GDM1 (cell line): ENCODE measurements around the gene QRSL1.
A peak's percentile ranks its signal among the peaks of the same experiment; 100 is the strongest.
"Not testable (repeated sequence)": the region's sequence is repeated elsewhere in the genome, so short reads cannot be mapped to it uniquely, and the experiment has no call there.

Source experiments
- DNase-seq: peaks from one replicate; lab custom pipeline; 2025; lab: John Stamatoyannopoulos, UW

QRSL1 gene, protein sequence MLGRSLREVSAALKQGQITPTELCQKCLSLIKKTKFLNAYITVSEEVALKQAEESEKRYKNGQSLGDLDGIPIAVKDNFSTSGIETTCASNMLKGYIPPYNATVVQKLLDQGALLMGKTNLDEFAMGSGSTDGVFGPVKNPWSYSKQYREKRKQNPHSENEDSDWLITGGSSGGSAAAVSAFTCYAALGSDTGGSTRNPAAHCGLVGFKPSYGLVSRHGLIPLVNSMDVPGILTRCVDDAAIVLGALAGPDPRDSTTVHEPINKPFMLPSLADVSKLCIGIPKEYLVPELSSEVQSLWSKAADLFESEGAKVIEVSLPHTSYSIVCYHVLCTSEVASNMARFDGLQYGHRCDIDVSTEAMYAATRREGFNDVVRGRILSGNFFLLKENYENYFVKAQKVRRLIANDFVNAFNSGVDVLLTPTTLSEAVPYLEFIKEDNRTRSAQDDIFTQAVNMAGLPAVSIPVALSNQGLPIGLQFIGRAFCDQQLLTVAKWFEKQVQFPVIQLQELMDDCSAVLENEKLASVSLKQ

DNA sequence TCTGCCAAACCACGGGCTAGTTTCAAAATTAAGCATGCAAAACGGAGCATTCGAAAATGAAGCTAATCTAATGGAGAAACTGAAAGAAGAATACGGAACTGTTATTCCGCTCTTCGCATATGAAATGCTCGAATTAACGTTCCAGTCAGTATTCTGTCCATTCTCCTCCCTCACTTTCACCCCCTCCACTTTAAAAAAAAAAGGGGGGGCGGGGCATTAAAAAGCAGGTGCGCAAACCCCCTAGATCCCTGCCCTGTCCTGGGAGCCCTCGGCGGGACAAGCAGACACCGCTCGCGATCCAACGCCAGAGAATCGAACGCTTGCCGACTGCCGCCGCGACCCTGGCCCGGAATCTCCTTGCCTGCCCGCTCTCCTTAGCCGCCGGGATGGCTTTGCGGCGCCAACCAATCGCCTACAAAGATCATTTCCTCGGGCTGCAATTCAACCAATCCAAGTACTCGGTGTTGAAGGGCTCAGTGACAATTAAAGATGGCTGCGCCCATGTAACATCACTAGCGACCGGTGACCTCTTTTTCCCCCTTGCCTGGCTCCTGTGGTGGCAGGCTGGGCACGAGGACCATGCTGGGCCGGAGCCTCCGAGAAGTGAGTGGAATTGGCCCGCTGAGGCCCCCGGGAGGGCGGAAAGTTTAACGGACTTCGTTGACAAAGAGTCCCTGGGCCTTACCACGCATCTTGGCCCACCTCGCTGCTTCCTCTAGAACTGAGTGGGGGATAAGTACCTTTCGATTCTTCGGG is at the start of gene QRSL1, which contains the start of gene RTN4IP1:
Gene QRSL1 (plus strand): TSS at position 476 of the 756 bp plus-strand sequence. CDS start 104 bp downstream, at position 580.
Gene RTN4IP1 (minus strand): TSS at position 396 of the 756 bp plus-strand sequence. CDS start 477 bp downstream, outside the sequence.
- peak; percentile 82 for DNase-seq

DNA sequence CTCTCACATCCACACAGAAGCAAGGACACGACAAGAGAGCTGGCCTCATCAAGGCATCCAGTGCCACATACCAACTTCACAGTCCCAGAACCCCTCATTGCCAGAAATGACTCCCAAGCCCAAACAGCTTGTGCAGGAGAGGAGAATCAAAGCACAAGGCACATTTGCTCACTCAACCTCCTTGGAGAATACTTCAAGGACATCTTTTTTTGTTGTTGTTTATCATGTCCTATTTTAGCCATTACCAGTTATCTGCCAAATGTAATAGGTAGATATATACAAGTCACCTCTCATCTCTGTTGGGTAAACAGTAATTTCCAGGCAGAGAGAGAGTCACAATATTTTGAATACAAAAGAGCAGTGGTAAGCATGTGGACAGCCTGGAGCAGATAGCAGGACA is 47.9 kb upstream of the QRSL1 start:
- no peak for DNase-seq

DNA sequence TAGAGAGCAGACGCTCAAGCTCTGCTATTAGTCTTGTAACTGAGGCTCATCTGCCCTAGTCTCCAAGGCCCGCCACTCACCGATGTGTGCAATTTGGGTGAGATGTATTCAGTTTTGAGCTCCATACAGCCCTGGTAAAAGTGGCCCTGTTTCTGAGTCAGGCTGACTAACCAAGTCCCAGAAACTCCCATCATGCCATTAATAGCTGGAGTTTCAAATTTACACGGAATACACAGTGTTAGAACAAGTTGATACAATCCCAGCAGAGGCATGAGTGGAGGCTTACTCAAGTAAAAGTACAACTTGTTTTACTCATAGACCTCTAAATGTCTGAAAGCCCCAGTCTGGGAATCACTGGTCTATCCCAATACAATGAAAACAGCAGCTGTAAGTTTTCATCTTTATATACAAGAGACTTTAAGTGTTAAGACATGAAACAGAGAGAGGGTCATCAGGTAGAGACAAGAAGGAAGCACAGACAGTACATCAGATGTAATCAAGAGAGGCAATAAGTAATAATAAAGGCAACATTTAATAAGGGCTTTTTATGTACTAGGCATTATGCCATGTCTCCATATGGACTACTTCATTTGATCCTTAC is 42.5 kb upstream of the QRSL1 start:
- no peak for DNase-seq

DNA sequence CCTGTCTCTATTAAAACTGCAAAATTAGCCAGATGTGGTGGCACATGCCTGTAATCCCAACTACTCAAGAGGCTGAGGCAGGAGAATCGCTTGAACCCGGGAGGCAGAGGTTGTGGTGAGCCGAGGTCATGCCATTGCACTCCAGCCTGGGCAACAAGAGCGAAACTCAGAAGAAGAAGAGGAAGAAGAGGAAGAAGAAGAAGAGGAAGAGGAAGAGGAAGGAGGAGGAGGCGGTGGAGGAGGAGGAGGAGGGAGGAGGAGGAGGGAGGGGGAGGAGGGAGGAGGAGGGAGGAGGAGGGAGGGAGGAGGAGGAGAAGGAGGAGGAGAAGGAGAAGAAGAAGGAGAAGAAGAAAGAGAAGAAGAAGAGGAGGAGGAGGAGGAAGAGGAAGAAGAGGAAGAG is 40.4 kb upstream of the QRSL1 start:
- DNase-seq, result not testable (repeated sequence)

DNA sequence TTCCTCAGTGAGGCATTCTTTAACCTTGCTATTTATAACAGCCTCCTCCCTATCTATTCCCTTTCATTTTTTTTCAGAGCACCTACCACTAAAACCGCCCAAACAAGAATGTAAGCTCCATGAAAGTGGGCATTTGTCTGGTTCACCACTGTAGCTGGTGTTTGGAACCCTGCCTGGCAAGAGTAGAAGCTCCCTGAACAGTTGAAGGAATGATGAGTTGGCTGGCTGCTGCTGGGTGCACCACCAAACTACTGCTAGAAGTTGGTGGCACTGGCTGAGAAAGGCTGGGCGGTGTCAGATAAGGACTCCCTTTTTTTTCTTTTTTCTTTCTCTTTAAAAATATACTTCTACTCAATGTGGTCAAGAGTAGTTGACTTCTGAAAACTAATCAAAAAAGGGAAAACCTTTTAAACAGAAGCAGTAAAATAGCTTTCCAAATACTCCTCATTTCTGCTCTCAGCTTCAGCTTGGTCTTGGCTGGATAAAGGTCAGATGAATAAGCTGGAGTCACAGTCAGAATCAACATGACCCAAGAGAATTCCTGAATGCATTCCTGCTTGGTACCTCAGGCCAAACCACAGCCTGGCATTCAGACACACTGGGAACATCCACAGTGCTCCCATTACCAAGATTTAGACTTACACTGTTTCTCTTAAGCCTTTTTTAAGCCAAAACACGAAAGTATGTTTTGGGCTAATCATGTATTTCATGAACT is 38.1 kb upstream of the QRSL1 start:
- DNase-seq, result no peak

DNA sequence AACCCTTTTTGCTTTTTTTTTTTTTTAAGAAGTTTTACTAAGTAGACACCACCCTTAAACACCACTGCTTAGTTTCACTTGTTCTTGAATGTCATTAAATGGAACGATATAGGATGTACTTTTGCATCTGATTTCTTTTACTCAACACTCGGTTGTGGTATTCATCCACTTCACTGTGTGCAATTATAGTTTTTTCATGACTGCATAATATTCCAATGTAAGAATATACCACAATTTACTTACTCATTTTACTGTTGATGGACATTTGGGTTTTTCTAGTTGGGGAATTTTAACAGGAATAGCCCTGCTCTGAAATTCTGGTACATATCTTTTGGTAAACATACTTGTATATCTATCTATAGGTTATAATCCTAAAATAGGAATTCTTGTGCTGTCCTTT is 29.9 kb upstream of the QRSL1 start:
- DNase-seq, result no peak

DNA sequence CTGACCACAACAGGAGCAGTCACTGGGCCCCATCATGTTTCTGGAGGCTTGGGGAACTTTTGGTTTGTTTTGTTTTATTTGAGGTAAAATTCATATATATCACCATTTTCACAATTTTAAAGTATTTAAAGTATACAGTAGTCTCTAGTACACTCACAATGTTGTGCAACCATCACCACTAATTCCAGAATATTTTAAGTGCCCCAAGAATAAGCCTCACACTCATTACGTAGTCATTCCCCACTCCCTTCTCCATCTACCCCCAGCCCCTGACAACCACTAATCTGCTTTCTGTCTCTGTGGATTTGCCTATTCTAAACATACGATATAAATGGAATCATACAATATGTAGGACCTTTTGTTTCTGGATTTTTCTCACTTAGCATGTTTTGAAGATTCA is 29.0 kb upstream of the QRSL1 start:
- DNase-seq, result no peak

DNA sequence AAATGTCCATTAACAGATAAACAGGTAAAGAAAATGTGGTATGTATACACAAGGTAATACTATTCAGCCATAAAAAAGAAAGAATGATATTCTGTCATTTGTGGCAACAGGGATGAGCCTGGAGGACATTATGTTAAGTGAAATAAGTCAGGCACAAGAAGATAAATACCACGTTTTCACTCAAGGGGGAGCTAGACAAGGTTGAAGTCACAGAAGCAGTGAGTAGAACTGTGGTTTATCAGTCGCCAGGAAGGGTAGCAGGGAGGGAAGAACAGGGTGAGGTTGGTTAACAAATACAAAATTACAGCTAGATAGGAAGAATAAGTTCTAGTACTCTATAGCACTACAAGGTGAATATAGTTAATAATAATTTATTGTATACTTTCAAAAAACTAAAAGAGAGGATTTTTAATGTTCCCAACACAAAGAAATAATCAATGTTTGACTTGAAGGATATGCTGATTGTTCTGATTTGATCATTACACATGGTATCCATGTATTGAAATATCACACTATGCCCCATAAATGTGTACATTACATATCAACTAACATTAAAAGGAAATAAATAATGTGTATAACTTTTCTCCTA is 21.2 kb upstream of the QRSL1 start:
- peak; percentile 26 for DNase-seq

DNA sequence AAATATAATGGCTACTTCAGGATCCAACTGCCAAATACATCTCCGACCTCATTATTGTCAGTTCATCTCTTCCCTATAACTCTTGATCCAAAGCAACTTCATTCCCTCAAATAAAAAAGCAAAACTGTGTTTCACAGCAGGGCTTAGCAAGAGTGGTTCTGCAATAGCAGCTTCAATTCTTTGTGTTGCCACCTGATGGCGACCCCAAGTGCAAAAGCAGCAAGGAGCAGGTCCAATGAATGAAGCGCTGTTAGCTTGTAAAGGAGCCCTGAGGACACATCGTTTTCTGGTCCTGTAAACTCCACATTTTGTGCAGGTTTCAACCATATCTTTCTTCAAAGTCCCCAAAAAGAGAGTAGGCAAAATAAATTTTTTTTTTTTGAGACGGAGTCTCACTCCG is 19.7 kb upstream of the QRSL1 start:
- DNase-seq, result no peak

DNA sequence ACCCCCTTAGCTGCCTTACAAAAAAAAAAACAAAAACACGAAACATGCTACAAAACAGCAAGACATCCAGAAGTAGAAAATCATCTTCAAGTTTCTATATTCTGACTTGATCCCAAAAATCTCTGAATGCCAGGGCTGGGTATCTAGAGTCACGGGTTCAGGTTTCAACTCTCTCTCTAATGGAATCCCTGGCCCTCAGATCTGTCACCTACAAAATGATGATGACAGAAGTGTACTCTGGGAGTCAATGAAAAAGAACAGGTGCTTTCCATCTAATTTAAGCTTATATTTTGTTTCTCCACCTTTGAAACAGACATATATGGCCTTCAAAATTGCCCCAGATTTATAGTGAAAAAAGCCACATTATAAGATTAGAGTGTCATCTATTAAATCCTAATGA is 18.3 kb upstream of the QRSL1 start:
- no peak for DNase-seq

DNA sequence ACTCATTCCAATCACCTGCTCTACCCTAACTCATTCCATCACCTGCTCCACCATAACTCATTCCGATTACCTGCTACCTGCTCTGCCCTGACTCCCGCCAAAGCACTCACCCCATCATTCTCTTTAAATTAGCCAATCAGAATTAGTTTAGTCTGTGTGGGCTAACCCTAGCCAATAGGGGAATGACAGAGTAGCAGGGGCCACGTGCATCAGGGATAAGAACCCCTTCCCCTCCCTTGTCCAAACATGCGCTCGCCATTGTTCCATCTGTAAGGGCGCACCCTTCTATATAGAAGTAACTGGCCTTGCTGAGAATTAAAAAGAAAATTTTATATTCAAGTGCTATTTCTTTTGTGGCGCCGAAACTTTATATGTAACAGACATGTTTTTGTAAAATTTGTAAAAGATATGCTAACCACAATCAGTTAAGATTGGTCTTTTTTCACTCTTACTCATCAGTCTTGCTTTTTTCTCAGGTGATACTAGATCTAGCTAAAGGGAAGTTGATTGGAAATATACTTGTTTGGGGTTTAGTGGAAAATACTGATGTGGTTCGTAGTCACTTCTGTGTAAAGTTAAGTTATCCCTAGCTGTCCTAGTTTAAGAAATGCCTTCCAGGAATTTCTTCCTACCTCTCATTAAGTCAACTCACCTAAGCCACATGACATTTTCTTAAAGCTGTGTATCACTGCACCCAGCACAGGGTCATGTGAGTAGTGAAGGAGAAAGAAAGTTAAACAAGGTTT is 16.5 kb upstream of the QRSL1 start:
- no peak for DNase-seq

DNA sequence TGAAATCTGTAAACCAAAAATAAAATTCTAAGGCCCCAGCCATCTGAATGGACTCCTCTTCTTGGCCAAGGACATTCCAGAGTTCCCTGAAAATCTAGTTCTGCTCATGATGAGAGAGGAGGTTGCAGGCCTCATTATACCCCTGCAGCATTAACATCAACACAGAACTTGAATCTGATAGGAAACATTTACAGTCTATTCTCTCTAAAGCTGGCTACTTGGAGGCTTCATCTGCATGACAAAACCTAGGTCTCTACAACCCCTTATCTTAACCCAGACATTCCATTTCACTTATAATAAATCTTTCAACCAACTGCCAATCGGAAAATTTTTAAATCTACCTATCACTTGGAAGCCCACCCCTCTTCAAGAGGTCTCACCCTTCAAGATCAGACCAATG is 15.8 kb upstream of the QRSL1 start:
- DNase-seq, result no peak

DNA sequence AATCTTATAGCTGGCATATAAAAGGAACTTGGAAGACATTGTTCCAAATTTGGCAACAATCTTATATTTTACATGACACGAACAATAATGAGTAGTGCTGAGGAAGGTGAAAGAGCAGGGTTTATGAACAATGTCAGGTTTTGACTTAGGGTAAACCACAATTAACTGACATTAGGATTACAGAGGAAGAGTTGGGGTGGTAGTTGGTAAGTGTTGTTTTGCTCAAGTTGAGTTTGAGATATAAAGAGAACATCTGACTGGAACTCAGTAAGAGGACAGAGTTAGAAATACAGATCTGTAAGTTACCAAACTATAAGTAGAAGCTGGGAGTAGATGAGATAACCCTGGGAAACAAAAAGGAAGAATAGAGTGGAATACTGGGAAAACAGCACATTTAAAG is 15.2 kb upstream of the QRSL1 start:
- no peak for DNase-seq

DNA sequence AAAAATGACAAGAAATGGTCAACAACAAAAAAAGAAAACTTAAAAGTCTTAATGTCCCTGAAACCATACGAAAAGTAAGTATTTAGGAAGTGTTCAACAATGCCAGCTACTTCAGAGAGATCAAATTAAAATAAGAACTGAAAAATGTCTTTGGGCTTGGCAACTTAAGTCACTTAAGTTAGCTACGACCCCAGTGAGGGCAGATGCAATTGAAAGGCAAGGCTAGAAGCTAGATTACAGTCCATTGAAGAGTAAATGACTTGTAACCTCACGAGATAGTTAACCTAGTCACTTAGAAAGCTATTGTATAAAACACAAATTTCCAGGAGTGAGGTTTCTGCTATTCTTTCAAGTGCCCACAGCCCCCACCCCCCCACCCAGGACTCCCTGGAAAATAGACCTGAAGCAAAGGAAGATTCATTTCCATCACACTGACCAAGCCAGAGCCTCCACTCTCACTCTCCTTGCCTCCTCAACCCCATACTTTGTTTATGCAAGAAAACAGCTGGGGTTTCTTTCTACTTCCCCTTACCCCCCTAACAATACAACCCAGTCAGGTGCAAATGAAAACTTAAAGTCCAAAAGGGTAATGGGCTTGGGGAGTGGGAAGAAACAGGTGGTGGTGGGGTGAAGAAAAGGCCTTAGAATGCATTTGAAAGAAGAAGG is 14.7 kb upstream of the QRSL1 start:
- DNase-seq, result no peak

DNA sequence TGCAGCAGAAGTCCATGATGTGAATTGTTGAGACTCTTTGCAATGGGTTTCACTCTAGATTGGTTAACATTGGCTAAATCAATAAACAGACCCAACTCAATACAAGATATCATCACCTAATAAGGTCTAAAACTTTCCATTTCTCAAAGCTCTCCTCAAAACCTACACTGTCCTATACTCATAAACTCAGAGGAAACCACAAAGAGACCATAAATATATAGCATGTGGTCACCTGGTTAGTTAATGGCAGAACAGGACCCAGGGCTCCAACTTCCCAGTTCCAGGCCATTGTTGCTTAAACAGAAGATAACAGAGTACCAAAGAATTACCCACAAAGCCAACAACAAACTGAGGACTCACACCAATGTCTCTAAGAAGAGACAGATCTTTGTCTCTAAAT is 12.1 kb upstream of the QRSL1 start:
- DNase-seq, result no peak

DNA sequence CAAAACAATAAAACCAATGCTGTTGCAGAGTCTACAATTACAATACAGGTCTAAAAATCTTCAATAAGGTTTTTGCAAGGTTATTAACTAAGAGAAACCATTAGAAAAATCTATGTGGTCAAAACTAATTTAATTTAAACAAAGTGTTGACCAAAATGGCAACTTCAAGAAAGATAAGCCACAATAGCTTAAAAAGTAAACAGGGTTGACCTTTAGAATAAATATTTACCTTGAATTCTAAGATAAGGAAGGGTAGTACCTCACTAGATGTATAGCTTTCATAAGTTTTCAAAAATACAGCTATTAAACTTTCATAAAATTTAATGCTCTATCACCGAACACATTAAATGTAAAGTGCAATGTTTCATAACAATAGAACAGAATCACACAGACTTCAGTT is 11.5 kb upstream of the QRSL1 start:
- DNase-seq, result no peak

DNA sequence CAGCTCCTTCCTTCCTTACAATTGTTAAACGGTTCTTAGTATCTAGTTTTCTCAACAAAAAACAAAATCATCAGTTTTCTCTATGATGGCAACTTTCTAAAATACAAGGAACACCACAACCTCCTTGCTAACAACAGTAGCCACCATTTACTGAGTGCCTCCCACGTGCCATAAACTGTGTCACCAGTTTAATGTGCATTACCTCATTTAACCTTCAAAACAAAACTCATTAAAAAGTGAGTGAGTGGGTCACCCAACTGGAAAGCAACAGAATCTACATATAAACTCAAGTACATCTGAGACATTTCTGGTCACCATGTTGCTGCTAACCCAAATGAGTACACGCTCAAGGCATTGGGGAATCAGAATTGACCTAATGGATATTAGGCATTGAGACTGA is 11.1 kb upstream of the QRSL1 start:
- no peak for DNase-seq

DNA sequence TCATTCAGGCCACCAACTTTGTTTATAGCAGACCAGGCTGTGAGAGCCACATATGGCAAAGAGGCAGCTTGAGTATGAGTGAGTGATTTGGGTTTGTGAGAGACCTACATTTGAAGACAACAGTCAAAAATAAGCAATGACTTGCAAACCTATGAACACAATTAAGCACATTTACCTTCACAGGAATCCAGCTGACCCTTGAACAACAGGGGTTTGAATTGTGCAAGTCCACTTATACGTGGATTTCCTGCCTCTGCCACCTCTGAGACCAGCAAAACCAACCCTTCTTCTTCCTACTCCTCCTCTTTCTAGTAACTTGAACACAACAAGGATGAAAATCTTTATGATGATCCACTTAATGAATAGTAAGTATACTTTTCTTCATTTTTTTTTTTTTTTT is 10.2 kb upstream of the QRSL1 start:
- DNase-seq, result no peak

DNA sequence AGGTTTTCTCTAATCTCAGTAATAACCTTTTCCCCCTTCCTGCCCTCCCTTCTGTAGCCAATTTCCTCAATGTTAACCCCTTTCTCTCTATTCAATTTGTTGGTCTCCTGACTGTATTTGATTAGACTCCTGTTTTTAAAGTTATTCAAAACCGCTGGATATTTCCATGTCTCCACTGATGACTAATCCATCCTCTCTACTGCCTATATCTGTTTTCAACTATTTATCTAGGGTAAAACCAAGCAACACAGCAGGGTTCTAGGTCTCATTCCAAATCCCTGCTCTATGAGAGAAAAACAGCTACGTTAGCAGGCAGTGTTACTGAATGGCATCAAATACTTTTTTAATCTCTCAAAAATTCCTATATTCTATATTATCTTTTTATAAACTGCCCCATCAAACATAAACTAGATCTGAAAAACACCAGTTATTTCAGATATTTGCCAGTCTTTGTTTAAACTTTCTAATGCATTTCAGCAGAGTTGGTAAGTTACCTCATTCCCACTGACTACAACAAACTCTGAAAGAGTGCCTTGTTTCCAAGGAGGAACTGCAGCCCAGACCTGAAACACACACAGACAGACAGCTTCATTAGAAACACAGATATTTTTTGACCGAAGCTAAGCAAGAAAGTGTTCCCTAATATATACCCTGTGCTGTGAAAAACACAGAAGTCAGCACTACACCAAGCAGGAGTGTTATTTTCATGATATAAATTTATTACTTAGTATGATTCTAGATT is 8.3 kb upstream of the QRSL1 start:
- no peak for DNase-seq

DNA sequence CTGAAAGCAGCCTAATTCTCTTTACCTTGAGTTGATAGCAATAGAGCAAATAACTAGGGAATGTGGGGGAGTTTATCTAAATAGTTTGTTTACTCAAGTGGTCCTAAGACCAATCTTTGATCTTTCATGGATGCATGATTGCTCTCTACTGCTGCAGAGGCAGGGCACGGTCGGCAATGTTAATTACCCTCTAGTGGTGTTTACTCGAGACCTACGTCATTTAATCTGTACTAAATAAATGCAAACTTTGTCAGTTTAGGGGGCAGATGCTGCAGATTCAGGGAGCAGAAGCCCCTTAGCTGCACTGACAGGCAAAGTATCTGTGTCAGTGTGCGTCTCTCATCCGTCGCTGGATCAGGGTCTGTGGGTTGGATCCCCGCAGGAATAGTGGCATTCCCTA is 7.0 kb upstream of the QRSL1 start:
- no peak for DNase-seq
